GM20431 (cell line): ENCODE results near the gene SCAF1.

Experiments used
- in situ Hi-C: fragments of 300-500 bp; cut with MseI, MboI; formaldehyde crosslinking; loops from one replicate; pipeline ENCODE4 v1.15.0; 2020; ENCODE audit warnings: low sequenced_read_pairs; ENCODE audit not compliant: unreplicated experiment

The SCAF1 gene

DNA sequence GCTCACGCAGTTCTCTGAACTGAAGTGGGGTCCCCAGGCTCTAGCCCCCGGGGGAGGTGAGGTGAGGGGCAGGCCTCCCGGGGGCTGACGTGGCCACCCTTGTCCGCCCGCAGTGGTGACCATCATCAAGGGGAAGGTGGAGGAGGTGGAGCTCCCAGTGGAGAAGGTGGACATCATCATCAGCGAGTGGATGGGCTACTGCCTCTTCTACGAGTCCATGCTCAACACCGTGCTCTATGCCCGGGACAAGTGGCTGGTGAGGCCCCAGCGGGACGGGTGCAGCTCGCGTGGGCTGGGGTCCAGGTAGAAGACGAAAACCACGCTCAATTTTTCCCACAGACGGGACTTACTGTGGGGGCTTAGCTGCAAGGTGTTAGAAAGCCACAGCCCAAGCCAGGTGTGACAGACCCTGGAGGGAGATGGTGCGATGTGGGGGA is 41.8 kb downstream of the SCAF1 start:
- in situ Hi-C loops = no loop called here

DNA sequence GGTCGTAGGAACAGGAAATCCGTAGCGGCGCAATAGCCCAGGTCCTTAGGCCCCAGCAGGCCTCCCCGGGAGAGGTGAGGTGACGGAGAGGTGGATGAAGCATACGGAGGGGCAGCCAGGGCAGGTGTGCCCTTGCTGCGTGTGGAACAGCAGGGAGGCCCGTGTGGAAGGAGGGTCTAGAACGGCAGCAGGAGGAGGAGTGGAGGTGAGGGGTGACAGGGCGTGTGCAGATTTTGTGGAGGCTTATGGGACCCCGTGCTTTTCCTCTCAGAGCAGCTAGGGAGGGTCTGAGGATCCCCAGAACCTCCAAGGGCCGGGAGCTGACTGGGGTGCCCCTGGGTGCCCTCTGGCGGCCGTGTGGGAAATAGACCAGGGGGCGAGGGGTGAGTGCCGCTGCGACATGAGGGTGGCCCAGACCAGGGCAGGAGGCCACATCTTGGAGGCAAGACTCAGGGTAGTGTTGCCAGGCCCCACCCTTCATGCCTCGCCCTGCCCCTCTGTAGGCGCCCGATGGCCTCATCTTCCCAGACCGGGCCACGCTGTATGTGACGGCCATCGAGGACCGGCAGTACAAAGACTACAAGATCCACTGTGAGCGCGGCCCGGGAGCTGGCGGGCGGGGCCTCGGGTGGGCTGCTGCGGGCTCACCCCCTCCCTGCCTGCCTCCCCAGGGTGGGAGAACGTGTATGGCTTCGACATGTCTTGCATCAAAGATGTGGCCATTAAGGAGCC is 42.4 kb downstream of the SCAF1 start:
- in situ Hi-C loops = no loop called here

DNA sequence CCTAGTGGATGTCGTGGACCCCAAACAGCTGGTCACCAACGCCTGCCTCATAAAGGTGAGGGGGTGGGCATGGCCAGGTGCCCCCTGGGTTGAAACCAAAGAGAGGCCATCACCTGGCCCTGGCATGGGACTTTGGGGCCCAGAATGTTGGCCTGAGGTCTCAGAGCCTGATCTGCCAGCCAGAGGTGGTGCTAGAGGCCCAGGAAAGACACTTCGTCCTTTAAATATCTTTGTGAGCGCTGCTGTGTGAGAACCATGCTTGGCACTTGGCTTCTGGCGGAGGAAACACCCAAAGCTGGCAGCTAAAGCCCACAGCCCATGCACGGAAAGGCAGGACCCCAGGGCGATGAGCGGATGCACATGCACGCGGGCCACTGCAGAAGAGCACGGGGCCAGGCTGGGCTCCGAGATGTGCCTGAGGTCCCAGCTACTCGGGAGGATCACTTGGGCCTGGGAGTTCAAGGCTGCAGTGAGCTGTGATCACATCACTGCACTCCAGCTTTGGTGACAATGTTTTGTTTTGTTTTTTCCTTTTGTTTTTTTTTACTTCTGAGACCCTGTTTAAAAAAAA is 43.1 kb downstream of the SCAF1 start:
- in situ Hi-C loops = no loop called here

DNA sequence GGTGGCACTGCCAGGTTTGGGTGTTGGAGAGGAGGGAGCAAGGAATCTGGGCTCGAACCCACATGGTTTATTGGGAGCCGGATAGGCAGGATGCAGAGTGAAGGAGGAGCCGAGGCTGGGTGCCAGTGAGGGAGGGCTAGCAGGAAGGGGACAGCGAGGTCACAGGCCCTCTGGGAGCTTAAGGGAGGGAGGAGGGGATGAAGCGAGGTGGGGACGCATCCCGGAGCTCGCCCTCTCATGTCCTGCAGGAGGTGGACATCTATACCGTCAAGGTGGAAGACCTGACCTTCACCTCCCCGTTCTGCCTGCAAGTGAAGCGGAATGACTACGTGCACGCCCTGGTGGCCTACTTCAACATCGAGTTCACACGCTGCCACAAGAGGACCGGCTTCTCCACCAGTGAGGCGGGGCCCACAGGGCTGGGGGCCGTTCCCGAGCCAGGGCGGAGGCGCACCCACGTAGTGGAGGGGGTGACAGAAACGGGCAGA is 43.9 kb downstream of the SCAF1 start:
- in situ Hi-C loops = no loop called here

DNA sequence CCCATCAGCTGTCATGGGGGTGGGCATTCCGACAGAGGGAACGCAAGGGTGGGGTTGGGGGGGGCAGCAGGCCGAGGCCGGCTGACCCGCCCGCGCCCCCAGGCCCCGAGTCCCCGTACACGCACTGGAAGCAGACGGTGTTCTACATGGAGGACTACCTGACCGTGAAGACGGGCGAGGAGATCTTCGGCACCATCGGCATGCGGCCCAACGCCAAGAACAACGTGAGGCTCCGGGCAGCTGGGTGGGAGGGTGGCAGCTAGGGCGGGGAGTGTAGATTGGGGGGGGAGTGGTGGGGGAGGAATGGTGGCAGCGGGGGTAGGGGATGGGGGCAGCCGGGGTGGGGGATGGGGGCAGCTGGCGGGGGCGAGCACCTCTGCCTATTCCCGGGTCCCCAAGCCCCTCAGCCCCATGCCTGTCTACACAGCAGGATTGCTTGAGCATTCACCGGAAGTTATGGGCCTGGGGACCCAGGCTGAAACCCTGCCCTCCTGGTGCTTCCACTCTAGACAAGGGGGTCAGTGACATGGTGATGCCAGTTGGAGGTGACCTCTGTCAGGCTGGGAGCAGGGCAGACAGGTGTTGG is 44.6 kb downstream of the SCAF1 start:
- in situ Hi-C loops = no loop called here

DNA sequence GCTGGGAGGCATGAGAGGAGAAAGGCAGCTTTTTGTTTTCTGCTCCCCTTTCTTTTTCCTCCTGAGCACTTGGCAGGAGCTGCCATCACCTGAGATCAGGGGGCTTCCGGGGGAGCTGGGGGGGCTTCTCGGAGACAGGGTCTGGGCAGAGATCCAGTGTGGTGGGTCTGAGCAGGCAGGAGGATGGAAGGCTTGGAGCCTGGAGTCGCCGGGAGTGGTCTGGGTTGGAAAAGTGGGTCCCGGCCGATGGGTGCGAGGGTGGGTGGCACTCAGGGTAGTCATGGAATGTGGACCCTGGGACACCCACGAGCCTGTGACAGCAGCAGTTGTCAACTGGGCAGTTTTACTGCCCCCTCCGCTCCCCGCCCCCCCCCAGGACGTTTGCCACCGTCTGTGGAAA is 45.1 kb downstream of the SCAF1 start:
- in situ Hi-C loops = no loop called here

DNA sequence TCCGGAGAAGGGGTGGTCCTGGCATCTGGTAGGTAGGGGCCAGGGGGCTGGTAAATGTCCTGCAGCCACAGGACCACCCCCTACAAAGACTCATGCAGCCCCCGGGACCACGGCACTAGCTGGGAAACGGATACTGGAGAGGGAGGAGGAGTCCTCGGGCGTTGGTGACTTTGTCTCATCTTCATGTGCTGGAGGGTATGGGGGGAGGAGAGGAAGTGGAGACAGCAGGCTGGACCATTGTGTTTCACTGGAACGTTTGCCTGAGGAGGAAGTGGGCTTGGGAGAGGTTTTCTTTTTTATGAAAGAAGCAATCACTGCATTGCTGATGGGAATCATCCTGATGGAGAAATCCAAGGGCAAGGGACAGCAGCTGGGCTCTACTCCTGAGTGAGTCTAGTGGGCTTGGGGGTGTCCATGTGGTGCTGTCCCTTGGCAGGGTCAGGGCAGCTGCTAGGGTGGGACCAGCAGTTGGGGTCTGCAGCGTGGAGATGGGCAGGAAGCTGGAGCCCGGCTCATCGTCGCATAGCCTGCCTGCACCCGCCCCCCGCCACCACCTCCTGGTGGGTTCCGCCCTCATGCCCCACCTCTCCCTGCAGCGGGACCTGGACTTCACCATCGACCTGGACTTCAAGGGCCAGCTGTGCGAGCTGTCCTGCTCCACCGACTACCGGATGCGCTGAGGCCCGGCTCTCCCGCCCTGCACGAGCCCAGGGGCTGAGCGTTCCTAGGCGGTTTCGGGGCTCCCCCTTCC is 45.7 kb downstream of the SCAF1 start:
- in situ Hi-C loops = no loop called here

DNA sequence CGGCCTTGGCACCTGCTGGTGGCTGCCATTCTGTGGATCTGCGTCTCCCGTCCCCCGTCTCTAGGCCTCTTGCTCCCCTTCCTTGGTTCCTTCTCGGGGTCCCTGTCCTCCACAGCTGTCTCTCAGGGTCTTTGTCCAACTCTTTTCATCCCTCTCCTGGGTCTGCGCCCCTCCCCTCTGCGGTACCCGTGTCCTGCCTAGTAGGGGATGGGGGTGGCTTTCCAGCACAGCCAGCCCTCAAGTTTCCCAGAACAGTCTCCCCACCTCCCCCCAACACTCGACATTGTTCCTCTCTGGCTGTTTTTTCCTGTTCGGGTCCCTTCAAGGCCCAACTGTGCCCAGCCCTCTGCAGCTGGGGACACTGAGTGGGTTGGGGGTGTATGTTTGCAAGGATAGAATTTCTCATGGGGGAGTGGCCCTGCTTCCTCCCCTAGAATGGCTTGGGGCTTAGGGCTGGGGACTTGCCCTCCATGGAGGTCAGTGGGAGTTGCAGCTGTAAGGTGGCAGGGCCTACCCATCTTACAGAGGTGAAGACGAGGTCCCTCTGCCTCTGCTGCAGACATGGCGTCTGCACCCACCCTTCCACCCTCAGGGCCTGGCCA is 46.6 kb downstream of the SCAF1 start:
- in situ Hi-C loops = no loop called here

DNA sequence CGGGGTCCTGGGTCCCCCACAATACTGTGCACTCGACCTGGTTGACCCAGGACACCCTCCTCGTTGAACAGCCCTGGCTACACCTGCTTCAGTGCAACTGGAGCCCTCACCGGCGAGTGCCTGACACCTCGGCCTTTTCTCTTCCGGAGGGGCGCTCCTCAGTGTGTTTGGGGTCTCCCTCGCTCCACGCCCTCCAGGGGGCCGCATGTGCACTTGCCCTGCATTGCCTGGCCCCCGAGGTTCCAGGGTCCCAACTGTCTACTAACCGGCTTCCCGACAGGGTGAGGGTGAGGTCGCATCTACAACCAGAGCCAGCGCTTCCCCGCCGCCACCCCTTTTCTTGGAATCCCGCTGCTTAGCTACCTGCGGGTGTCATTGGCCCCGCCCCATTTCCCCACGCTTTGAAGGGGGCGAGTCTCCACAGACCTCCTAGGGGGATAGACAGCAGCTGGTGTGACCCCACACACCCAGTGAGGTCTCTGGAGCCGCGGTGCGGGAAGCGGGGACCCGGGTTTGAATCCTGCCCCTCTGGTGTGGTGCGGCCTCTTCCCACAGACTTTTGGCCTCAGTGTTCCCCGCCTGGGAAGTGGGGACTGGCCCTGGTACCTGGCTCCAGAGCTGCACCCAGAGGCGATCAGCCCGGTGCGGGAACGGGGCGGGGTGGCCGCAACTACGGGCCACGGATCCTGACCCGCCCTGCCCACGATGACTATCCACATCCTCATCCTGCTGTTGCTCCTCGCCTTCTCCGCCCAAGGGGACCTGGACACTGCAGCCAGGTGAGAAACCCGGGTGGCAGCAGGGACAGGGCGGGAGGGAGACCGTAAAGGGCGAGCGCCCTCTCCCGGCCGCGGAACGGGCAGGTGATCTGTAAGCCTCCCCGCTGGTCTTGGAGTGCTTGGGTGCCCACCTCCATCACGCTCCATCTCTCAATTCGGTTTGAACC is 47.4 kb downstream of the SCAF1 start, which contains the start of gene ADM5:
ADM5 (plus strand) TSS at position 462 of the 946 bp plus-strand sequence; CDS start at position 706, 244 bp downstream.
- in situ Hi-C loops = no loop called here

DNA sequence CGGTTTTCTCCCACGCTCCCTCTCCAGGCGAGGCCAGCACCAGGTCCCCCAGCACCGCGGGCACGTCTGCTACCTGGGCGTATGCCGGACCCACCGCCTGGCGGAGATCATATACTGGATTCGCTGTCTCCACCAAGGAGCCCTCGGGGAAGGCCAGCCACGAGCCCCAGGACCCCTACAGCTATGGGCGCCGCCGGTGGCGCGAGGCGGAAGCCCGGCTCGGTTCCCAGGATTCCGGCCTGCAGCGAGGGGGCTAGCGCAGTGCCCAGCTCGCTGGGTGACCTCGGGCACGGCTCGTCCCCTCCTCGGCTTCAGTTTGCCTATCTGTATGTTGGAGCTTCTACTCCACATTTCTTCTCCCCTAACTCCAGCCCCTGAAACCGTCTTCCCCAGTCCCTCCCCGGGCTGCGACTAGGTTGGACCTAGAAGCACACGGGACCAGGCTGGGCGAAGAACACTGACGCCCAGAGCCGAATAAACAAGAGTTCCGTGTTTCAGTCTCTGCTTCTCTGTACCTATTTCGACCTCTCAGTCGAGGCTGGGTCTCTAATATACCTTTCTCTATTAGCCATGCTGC is 48.2 kb downstream of the SCAF1 start:
- in situ Hi-C loops = no loop called here

DNA sequence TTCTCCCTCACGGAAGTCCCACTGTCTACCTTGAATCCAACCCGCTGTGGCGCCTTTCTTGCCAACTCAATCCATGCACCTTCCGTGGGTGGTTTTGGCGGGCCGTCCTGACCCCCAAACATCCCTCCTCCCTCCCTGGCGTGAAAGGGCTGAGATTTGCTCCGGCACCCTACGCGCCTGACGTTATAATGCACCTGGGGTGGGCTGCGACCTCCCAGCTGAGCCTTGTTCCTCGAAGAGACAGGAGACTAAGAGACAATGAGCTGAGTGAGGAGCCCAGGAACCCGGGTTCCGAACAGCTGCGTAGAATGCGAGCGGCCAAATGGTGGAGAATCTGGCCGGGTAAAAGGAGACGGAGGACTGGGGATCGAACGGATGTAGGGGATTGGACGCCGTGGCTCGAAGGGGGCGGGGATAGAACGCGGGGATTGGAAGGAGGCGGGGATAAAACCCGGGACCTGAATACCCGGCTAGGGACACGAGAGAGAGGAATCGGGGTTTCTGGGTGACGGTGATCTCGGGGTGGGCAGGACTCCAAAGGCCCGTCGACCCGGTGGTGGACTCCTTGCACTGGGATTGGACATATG is 48.7 kb downstream of the SCAF1 start, which contains the start of gene CPT1C:
CPT1C (plus strand) TSS at position 461 of the 587 bp plus-strand sequence. CDS start 1,137 bp downstream, outside the sequence.
- in situ Hi-C loops = no loop called here

DNA sequence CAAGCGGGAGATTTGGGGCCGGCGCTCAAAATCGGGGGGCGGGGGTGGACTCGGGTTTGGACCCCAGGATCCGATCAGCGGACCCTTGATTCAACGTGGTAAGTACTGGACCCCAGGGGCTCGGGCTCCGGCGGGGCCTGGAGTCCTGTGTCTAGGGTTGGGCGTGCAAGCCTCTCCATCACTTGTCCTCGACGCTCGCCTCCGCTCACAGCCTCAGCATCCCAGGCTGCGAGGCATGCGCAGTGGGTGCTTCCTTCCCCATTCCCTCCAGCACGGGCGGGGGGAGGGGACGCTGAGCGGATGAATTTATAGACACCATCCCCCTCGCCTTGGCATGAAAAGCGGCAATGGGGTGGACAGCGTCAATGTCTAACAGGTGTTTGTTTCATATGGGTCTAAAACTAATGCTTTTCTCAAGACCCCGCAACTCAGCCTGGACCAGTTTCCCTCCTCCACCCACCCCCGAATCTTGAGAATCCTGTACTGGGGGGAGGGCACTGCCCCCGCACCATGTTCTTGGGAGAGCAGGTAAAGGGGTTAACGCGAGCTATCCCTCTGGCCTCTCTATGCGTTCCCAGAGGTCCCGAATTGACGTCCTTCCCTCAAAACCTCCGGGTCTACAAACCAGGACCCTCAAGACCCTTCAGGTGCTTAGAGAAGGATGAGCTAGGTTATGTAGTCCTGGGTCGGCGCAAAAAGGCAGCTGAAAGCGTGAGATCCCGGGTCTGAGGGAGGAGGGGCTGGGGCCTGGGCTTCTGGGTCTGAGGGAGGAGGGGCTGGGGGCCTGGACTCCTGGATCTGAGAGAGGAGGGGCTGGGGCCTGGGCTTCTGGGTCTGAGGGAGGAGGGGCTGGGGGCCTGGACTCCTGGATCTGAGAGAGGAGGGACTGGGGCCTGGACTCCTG is 49.5 kb downstream of the SCAF1 start:
- in situ Hi-C loops = no loop called here

DNA sequence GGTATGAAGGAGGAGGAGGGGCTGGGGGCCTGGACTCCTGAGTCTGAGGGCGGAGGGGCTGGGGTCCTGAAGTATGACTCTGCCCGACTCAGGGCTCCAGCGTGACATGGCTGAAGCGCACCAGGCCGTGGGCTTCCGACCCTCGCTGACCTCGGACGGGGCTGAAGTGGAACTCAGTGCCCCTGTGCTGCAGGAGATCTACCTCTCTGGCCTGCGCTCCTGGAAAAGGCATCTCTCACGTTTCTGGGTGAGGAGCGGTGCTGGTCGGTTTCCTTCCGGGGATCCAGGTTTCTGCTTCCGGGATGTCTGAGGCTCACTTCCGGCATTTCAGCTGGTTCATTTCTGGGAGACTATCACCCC is 50.1 kb downstream of the SCAF1 start:
- in situ Hi-C loops = no loop called here

DNA sequence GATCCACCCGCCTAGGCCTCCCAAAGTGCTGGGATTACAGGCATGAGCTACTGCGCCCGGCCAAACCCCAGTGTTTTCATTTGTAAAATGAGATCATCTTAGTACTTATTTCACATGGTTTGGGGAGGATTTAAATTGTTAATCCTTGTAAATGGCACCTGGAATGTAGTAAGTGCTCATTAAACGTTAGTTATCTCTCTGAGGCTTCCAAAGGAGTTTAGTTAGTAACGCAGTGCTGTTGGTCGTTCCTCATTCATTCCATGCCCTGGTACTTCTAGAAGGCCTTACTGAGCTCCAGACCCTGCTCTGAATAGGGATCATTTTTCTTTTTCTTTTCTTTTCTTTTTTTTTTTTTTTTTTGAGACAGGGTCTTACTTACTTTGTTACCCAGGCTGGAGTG is 54.1 kb downstream of the SCAF1 start:
- in situ Hi-C loops = no loop called here

DNA sequence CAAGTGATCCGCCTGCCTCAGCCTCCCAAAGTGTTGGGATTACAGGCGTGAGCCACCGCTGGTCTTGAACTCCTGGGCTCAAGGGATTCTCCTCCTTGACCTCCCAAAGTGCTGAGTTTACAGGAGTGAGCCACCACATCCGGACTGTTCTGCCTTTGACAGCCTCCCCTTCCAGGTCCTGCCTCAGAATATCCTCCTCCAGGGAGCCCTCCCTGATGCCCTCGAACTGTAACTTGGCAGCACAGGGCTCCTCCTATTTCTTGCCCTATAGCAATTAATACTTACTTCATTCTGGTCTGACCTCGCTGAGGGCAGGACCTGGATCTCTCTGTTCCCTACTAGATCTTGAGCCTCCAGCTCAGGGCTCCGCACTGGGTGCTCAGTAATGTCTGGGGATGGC is 54.9 kb downstream of the SCAF1 start:
- in situ Hi-C loops = no loop called here

DNA sequence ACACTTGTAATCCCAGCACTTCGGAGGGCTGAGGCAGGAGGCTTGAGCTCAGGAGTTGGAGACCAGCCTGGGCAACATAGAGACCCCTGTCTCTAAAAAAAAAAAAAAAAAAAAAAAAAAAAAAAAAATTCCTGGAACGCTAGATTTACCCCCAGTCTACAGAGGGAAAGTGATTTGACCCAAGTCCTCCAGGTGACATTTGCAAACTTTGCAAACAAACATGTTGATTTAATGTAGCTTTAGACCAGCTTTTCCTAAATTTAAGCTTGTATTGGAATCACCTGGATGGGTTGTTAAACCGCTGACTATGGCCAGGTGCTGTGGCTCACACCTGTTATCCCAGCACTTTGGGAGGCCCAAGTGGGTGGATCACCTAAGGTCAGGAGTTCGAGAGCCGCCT is 57.4 kb downstream of the SCAF1 start:
- in situ Hi-C loops = no loop called here

DNA sequence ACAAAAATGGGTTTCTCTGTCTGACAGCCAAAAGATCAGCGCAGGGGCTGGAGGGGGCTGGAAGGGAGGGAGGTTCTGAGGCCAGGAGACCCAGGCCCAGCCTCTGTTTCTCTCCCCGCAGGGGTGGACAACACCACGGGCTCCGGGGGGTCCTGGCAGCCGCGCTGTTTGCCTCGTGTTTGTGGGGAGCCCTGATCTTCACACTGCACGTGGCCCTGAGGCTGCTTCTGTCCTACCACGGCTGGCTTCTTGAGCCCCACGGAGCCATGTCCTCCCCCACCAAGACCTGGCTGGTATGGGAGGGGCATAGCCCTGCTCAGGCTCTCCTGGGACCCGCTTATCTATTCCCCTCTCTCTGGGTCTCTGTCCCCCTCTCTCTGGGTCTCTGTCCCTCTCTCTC is 58.6 kb downstream of the SCAF1 start:
- in situ Hi-C loops = no loop called here
